BE2C (cell line): ENCODE measurements around the gene NBEAL1.
A peak's percentile ranks its signal among the peaks of the same experiment; 100 is the strongest.
"Not testable (repeated sequence)": the region's sequence is repeated elsewhere in the genome, so short reads cannot be mapped to it uniquely, and the experiment has no call there.

ENCODE experiments used
- DNase-seq: peaks from one replicate; pipeline ENCODE4 v3.0.0-alpha.2; 2020
- H3K27me3 ChIP-seq: fragments of 250-450 bp; sonication (Bioruptor Pico); 2 replicates; pipeline ENCODE4 v1.5.1; 2020; ENCODE audit warnings: mild to moderate bottlenecking
- H3K36me3 ChIP-seq: fragments of 250-450 bp; sonication (Bioruptor Pico); 2 replicates; pipeline ENCODE4 v1.5.1; 2020; ENCODE audit warnings: mild to moderate bottlenecking
- H3K4me1 ChIP-seq: fragments of 250-450 bp; sonication (Bioruptor Pico); 2 replicates; pipeline ENCODE4 v1.5.1; 2020
- H3K4me3 ChIP-seq: 2 replicates; pipeline ENCODE4 v1.5.1; 2011; ENCODE audit warnings: low read depth, low read length
- H3K9me3 ChIP-seq: fragments of 250-450 bp; sonication (Bioruptor Pico); 2 replicates; pipeline ENCODE4 v1.5.1; 2020
- TF ChIP-seq, protein P1 (sequence below): IDR thresholded peaks from 2 replicates; pipeline ENCODE4 v1.5.1; 2012; ENCODE audit warnings: mild to moderate bottlenecking, low read depth, low read length

The NBEAL1 gene

DNA sequence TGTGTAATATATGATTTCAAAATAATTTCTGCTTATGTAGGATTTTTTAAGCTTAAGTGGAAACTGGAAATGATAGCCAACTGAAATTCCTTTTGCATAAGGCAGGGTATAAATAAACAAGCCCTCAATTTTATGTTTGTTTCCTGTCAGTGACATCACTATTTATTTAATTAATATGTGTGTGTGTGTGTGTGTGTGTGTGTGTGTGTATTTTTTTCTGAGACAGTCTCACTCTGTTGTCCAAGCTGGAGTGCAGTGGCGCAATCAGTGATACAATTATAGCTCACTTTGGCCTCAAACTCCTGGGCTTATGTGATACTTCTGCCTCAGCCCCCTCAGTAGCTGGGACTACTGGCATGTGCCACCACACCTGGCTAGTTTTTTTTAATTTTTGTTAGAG lies 194.9 kb downstream of the NBEAL1 start:
- no peaks in the 10 kb centered on the region for H3K9me3 ChIP-seq
- TF ChIP-seq, protein P1, sequence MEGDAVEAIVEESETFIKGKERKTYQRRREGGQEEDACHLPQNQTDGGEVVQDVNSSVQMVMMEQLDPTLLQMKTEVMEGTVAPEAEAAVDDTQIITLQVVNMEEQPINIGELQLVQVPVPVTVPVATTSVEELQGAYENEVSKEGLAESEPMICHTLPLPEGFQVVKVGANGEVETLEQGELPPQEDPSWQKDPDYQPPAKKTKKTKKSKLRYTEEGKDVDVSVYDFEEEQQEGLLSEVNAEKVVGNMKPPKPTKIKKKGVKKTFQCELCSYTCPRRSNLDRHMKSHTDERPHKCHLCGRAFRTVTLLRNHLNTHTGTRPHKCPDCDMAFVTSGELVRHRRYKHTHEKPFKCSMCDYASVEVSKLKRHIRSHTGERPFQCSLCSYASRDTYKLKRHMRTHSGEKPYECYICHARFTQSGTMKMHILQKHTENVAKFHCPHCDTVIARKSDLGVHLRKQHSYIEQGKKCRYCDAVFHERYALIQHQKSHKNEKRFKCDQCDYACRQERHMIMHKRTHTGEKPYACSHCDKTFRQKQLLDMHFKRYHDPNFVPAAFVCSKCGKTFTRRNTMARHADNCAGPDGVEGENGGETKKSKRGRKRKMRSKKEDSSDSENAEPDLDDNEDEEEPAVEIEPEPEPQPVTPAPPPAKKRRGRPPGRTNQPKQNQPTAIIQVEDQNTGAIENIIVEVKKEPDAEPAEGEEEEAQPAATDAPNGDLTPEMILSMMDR: no peak
- H3K4me1 ChIP-seq: no peaks in the 10 kb centered on the region
- H3K27me3 ChIP-seq: no peaks in the 10 kb centered on the region
- H3K36me3 ChIP-seq: no peaks in the 10 kb centered on the region
- no peak for DNase-seq
- no peak overlapping the region for H3K4me3 ChIP-seq

DNA sequence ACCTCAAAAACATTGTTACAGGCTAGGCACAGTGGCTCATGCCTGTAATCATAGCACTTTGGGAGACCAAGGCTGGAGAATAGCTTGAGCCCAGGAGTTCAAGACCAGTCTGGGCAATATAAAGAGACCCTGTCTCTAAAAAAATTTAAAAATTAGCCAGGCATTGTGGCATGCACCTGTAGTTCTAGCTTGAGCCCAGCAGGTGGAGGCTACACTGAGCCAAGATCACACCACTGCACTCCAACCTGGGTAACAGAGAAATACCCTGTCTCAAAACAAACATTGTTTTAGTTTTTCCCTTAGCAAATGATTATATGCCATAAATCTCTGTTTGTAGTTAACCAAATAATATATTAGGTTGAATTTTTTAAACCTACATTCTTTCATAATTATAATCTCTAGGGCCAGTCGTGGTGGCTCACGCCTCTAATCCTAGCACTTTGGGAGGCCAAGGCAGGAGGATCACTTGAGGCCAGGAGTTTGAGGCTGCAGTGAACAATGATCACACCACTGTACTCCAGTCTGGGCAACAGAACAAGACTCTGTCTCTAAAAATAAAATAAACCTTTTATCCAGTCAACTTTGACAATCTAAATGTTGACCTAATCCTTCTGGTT lies 210.9 kb downstream of the NBEAL1 start:
- Histone ChIP-seq H3K36me3 (no peaks in the 10 kb centered on the region), H3K4me1 (no peaks in the 10 kb centered on the region), H3K9me3 (no peaks in the 10 kb centered on the region), H3K27me3 (no peaks in the 10 kb centered on the region), H3K4me3 (no peak overlapping the region)
- peak; percentile 46 for DNase-seq
- TF ChIP-seq, protein P1: peak; percentile 75

DNA sequence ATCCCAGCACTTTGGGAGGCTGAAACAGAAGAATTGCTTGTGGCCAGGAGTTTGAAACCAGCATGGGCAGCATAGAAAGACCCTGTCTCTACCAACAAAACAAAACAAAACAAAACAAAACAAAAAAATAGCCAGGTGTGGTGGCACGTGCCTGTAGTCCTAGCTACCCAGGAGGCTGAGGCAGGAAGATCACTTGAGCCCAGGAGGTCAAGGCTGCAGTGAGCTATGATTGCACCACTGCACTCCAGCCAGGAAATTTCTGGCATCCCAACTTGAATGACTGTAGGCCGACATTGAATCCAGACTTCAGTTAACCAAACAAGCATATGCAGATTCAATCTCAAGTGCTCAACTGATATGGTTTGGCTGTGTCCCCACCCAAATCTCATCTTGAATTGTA lies 215.0 kb downstream of the NBEAL1 start:
- H3K4me1 ChIP-seq, H3K4me3 ChIP-seq, H3K9me3 ChIP-seq, H3K36me3 ChIP-seq, DNase-seq, H3K27me3 ChIP-seq: not testable (repeated sequence)

DNA sequence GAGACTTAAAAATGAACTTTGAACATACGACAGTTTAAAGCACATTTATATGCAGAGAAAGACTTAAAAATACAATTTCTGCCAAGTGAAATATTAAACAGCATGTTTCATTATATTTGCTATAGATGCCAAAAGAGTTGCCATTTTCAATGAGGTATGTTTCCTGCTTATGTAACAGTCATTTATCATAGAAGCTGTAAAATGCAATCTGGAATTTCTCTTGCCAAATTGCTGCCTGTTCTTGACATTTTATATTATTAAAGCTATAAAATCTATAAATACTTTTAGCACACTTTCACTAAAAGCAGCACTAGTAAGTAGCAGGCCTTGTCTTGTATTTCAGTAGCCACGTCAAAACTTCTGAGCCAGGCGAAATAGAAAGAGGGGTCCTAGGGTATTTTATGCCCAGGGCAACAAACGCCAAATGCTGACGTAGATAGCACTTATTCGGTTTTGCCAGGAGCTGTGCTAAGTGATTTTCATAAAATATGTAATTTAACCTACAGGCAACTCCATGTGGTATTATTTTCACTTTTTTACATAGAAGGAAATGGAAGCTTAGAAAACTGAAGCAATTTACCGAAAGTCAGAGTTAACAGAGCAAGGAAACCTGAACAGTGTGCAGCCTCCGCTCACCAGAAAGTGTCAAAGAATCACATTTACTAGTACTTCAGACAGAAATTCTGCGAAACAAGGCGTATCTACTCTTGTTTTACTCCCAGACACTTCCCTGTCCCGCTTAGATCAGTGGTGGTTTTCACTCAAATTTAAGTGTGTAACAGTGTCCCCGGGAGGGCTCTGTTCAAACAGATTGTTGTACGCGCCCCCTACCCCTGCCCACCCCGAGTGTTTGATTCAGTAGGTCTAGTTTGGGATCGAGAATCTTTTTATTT lies 222.9 kb downstream of the NBEAL1 start:
- TF ChIP-seq, protein P1: no peak
- H3K36me3 ChIP-seq: no peaks in the 10 kb centered on the region
- no peaks in the 10 kb centered on the region for H3K9me3 ChIP-seq
- no peaks in the 10 kb centered on the region; the same call in 1 of the 2 replicates for H3K4me1 ChIP-seq
- H3K27me3 ChIP-seq: no peaks in the 10 kb centered on the region
- peak overlapping the region; percentile 75 for H3K4me3 ChIP-seq
- DNase-seq: no peak

DNA sequence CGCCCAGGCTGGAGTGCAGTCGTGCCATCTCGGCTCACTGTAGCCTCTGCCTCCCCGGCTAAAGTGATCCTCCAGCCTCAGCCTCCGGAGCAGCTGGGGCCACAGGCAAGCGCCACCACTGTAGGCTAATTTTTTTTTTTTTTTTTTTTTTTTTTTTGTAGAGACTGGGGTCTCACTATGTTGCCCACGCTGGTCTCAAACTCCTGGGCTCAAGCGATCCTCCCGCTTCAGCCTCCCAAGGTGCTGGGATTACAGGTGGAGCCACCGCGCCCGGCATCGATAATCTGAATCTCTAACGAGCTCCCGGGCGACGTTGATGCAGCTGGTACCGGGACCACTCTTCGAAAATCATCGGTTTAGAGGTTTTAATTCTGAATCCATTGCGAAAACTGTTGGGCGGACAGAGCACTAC lies 223.6 kb downstream of the NBEAL1 start:
- no peaks in the 10 kb centered on the region for H3K27me3 ChIP-seq
- H3K36me3 ChIP-seq: no peaks in the 10 kb centered on the region
- no peak for DNase-seq
- no peaks in the 10 kb centered on the region; the same call in 1 of the 2 replicates for H3K4me1 ChIP-seq
- H3K4me3 ChIP-seq: peak overlapping the region; percentile 75
- H3K9me3 ChIP-seq: no peaks in the 10 kb centered on the region
- TF ChIP-seq, protein P1: no peak

DNA sequence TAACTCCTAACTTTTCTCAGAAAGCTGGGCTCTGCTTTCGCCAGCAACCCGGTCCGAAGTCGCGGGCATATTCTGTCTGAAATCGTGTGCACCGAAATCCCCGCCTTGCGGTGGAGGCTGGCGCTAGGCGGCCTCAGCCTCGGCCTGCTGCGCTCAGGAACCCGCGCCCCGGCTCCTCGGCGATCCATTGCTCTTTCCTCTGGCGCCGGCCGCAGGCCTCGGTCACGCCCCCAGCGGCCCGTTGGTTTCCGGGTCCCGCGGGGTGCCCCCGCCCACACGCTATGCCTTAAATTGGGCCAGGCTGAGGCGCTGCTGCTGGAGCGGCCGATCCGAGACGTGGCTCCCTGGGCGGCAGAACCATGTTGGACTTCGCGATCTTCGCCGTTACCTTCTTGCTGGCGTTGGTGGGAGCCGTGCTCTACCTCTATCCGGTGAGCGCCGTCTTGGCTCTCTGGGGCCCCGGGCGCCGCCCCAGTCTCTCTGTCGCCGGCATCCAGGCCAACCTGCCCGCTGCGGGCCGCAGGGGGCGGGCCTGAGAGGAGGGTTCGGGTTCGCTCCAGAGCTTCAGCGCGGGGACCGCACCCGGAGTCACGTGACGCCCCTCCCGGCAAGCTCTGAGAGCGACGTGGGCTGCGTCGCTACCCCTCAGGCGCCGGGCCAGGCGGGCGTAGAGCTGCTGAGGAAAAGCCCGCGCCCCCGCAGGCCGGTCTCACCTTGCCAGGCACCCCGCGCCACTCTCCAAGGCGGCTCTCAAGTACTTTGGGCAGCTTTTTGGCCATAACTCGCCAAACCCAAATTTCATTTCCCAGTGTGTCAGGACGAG lies 224.2 kb downstream of the NBEAL1 start, which contains the start of gene CYP20A1:
CYP20A1 (plus strand) TSS at position 315 of the 823 bp plus-strand sequence; CDS start at position 360, 45 bp downstream.
- DNase-seq: peak; percentile 97
- H3K27me3 ChIP-seq: no peaks in the 10 kb centered on the region
- H3K9me3 ChIP-seq: no peaks in the 10 kb centered on the region
- H3K36me3 ChIP-seq: no peaks in the 10 kb centered on the region
- H3K4me3 ChIP-seq: peak within 1 kb of the TSS; percentile 75
- H3K4me1 ChIP-seq: no peaks in the 10 kb centered on the region; the same call in 1 of the 2 replicates
- TF ChIP-seq, protein P1: peak; percentile 41
